ENCODE measurements around the gene ZC3H4. TPM values are rescaled to one million over a fixed set of nuclear protein-coding genes. Genes with fewer than 3 reads are reported as not detected.
A peak's percentile ranks its signal among the peaks of the same experiment; 100 is the strongest.

ZC3H4 gene
- total and polyA plus RNA-seq, 9 of the 15 experiments (the other 6 are each of a cell fraction or from before 2014, with no cell fraction given) = 2.2 to 75.6 (median 18.3) TPM

- TF ChIP-seq, protein P1, sequence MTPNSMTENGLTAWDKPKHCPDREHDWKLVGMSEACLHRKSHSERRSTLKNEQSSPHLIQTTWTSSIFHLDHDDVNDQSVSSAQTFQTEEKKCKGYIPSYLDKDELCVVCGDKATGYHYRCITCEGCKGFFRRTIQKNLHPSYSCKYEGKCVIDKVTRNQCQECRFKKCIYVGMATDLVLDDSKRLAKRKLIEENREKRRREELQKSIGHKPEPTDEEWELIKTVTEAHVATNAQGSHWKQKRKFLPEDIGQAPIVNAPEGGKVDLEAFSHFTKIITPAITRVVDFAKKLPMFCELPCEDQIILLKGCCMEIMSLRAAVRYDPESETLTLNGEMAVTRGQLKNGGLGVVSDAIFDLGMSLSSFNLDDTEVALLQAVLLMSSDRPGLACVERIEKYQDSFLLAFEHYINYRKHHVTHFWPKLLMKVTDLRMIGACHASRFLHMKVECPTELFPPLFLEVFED (CRISPR knock-in tag; conservative IDR thresholded peaks at IDR 0.05) = peak; percentile 83
- TF ChIP-seq SMAD3 (CRISPR knock-in tag; conservative IDR thresholded peaks at IDR 0.05) = no peak
- TF ChIP-seq PHB (CRISPR knock-in tag; IDR thresholded peaks at IDR 0.05) = no peak
- no peak for TF ChIP-seq GATAD2A (IDR thresholded peaks at IDR 0.05)
- TF ChIP-seq CCAR2 (IDR thresholded peaks at IDR 0.05; ENCODE audit: low read depth, low read length) = no peak
- TF ChIP-seq POLR2AphosphoS5 (IDR thresholded peaks at IDR 0.05; ENCODE audit: control insufficient read depth, insufficient read depth, low read depth, low read length) = peak; percentile 0; the same call in 1 of the 2 replicates
- peak; percentile 63 for TF ChIP-seq POLR2A (conservative IDR thresholded peaks at IDR 0.05)
- no peak for TF ChIP-seq BACH1 (tag; IDR thresholded peaks at IDR 0.05)
- no peak for TF ChIP-seq ARID1B (IDR thresholded peaks at IDR 0.05)
- TF ChIP-seq, protein P2, sequence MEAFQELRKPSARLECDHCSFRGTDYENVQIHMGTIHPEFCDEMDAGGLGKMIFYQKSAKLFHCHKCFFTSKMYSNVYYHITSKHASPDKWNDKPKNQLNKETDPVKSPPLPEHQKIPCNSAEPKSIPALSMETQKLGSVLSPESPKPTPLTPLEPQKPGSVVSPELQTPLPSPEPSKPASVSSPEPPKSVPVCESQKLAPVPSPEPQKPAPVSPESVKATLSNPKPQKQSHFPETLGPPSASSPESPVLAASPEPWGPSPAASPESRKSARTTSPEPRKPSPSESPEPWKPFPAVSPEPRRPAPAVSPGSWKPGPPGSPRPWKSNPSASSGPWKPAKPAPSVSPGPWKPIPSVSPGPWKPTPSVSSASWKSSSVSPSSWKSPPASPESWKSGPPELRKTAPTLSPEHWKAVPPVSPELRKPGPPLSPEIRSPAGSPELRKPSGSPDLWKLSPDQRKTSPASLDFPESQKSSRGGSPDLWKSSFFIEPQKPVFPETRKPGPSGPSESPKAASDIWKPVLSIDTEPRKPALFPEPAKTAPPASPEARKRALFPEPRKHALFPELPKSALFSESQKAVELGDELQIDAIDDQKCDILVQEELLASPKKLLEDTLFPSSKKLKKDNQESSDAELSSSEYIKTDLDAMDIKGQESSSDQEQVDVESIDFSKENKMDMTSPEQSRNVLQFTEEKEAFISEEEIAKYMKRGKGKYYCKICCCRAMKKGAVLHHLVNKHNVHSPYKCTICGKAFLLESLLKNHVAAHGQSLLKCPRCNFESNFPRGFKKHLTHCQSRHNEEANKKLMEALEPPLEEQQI (IDR thresholded peaks at IDR 0.05) = no peak
- no peak for TF ChIP-seq SRSF7 (optimal IDR thresholded peaks at IDR 0.05; ENCODE audit: low read depth, low read length)
- no peak for TF ChIP-seq EHMT2 (IDR thresholded peaks at IDR 0.05)
- TF ChIP-seq RBM25 (IDR thresholded peaks at IDR 0.05; ENCODE audit: low read depth, low read length, severe bottlenecking) = no peak
- TF ChIP-seq, protein P3, sequence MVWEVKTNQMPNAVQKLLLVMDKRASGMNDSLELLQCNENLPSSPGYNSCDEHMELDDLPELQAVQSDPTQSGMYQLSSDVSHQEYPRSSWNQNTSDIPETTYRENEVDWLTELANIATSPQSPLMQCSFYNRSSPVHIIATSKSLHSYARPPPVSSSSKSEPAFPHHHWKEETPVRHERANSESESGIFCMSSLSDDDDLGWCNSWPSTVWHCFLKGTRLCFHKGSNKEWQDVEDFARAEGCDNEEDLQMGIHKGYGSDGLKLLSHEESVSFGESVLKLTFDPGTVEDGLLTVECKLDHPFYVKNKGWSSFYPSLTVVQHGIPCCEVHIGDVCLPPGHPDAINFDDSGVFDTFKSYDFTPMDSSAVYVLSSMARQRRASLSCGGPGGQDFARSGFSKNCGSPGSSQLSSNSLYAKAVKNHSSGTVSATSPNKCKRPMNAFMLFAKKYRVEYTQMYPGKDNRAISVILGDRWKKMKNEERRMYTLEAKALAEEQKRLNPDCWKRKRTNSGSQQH (CRISPR knock-in tag; IDR thresholded peaks at IDR 0.05) = 0 out of 2 replicates have a peak, but pooled peaks have one; percentile 43
- TF ChIP-seq YBX1 (IDR thresholded peaks at IDR 0.05) = no peak
- no peak for TF ChIP-seq ZKSCAN1 (IDR thresholded peaks at IDR 0.05; ENCODE audit: low read depth, low read length)
- TF ChIP-seq ZBED1 (IDR thresholded peaks at IDR 0.05) = no peak
- TF ChIP-seq IFI16 (CRISPR knock-in tag; IDR thresholded peaks at IDR 0.05) = no peak
- no peak for TF ChIP-seq BHLHE40 (IDR thresholded peaks at IDR 0.05; ENCODE audit: low read length)
- no peak for TF ChIP-seq HOXB6 (CRISPR knock-in tag; IDR thresholded peaks at IDR 0.05; ENCODE audit: borderline replicate concordance)
- no peak for TF ChIP-seq ZNF212 (CRISPR knock-in tag; IDR thresholded peaks at IDR 0.05)
- peak; percentile 61; the same call in 1 of the 2 replicates for TF ChIP-seq ZNF644 (tag; IDR thresholded peaks at IDR 0.05; ENCODE audit: low read depth)
- no peak for TF ChIP-seq GATAD2B (IDR thresholded peaks at IDR 0.05; ENCODE audit: borderline replicate concordance)
- TF ChIP-seq DEAF1 (CRISPR knock-in tag; IDR thresholded peaks at IDR 0.05) = no peak
- TF ChIP-seq MAFF (IDR thresholded peaks at IDR 0.05; ENCODE audit: low read length) = no peak
- no peak for TF ChIP-seq ZNF717 (CRISPR knock-in tag; IDR thresholded peaks at IDR 0.05)
These were observed 2.5 kb downstream of the ZC3H4 start (continued) for GRCh38 chr19:47111006-47111621.
